DOHH2 (cell line): ENCODE measurements around the gene PLEKHG2.

Experiments used
- CTCF ChIP-seq: fragments of 200-600 bp; sonication (generic); IDR thresholded peaks from one replicate; pipeline ENCODE4 v1.5.1; 2014; ENCODE audit warnings: antibody characterized with exemption, mild to moderate bottlenecking, low read depth, low read length; ENCODE audit not compliant: poor library complexity, severe bottlenecking
- EZH2phosphoT487 ChIP-seq: fragments of 200-600 bp; sonication (generic); IDR thresholded peaks from 2 replicates; pipeline ENCODE4 v1.6.1; 2017; ENCODE audit warnings: borderline replicate concordance, mild to moderate bottlenecking, antibody characterized with exemption, low read length, moderate library complexity, mixed read lengths

- no peak for TF ChIP-seq CTCF
- TF ChIP-seq EZH2phosphoT487, result no peak
Measured at GRCh38 chr19:39365531-39365930, 46.9 kb upstream of the PLEKHG2 start.
